ENCODE measurements around the gene BLCAP.

DNA sequence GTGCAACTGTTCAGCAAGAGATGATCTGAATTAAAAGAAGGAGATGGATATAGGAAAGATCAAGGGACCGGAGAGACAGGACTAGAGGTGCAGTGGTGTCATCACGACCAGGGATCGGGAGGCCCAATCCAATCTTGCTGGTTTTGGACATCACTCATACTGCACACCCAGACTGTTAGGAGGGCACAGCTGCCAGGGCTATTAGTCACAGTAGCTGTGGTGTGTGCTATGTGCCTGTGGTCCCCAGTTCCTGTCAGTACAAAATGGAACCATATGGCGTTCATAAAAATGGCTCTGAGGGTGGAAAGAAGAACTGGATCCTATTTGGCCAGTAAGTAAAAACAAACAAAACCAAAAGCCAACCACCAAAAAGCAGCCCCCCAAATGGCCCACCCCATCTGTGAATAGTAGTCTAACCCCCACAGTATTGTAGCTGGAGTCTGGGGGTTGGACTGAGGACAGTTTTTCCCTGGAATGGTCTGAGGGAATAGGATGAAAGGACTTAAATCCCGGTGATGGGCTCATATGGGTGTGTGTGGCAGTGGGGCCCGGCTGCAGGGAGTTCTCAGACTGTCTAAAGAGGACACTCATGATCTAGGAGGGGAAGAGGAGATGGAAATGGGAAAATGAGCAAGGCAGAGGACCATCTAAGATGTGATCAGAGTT lies 15.9 kb downstream of the BLCAP start:
- TF ChIP-seq, protein P1, sequence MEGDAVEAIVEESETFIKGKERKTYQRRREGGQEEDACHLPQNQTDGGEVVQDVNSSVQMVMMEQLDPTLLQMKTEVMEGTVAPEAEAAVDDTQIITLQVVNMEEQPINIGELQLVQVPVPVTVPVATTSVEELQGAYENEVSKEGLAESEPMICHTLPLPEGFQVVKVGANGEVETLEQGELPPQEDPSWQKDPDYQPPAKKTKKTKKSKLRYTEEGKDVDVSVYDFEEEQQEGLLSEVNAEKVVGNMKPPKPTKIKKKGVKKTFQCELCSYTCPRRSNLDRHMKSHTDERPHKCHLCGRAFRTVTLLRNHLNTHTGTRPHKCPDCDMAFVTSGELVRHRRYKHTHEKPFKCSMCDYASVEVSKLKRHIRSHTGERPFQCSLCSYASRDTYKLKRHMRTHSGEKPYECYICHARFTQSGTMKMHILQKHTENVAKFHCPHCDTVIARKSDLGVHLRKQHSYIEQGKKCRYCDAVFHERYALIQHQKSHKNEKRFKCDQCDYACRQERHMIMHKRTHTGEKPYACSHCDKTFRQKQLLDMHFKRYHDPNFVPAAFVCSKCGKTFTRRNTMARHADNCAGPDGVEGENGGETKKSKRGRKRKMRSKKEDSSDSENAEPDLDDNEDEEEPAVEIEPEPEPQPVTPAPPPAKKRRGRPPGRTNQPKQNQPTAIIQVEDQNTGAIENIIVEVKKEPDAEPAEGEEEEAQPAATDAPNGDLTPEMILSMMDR (IDR thresholded peaks at IDR 0.05): no peak
- TF ChIP-seq POLR2A (IDR thresholded peaks at IDR 0.05): no peak
